GM10248 (cell line): Measurements from ENCODE around the gene RTP2.

Experiments used
- CTCF ChIA-PET: fragments of 300-600 bp; sonication (Branson Sonifier 250); formaldehyde crosslinking; extraction: SDS; loops from one replicate; lab custom pipeline; 2021; ENCODE audit warnings: antibody characterized with exemption; lab: Yijun Ruan, JAX
- POLR2A ChIA-PET: fragments of 350-650 bp; sonication (Branson Sonifier 250); formaldehyde crosslinking; extraction: SDS; loops from one replicate; lab custom pipeline; 2020; ENCODE audit warnings: antibody characterized with exemption; lab: Yijun Ruan, JAX
- DNase-seq: peaks from one replicate; pipeline ENCODE4 v3.0.0; 2012; ENCODE audit errors: extremely low spot score
- CTCF ChIP-seq: IDR thresholded peaks from 2 replicates; pipeline ENCODE4 v1.5.1; 2012; ENCODE audit warnings: mild to moderate bottlenecking, low read depth; ENCODE audit errors: extremely low read depth, missing control alignments, control extremely low read depth

Gene RTP2

GRCh38 chr3:187742351-187743171, 40.2 kb upstream of the RTP2 start:
- no peak for DNase-seq
- CTCF ChIA-PET = interaction anchor here (0.7 to 2.6 kb wide), 5 partner anchors 15 to 1242 kb away, joined by 3 to 33 read pairs (median 4); no protein-coding TSS in a partner anchor
- no peak for TF ChIP-seq CTCF
- POLR2A ChIA-PET = interaction anchor here (0.6 kb wide), 2 partner anchors 159 to 1216 kb away, joined by 3 read pairs; no protein-coding TSS in a partner anchor

- POLR2A ChIA-PET = interaction anchor here (0.6 kb wide), 2 partner anchors 160 to 1217 kb away, joined by 3 read pairs; no protein-coding TSS in a partner anchor
- DNase-seq = no peak
These were observed 39.3 kb upstream of the RTP2 start for GRCh38 chr3:187741403-187742350.

GRCh38 chr3:187740421-187741399, 38.4 kb upstream of the RTP2 start:
- peak; percentile 62 for DNase-seq
- CTCF ChIA-PET = interaction anchor here (0.6 to 11.9 kb wide), 121 partner anchors 8 to 1614 kb away, joined by 3 to 530 read pairs (median 4); partner anchors contain the start of genes RTP2 and RTP4
- POLR2A ChIA-PET = interaction anchor here (0.6 kb wide), 1 partner anchor 1421 kb away, joined by 3 read pairs; no protein-coding TSS in a partner anchor
- peak; percentile 88 for TF ChIP-seq CTCF

More at GRCh38 chr3:187741403-187742350, 39.3 kb upstream of the RTP2 start:
- CTCF ChIA-PET = interaction anchor here (0.6 to 11.9 kb wide), 56 partner anchors 7 to 1614 kb away, joined by 3 to 530 read pairs (median 6); partner anchors contain the start of gene RTP4
- peak; percentile 76 for TF ChIP-seq CTCF

GRCh38 chr3:187739561-187740332, 37.4 kb upstream of the RTP2 start:
- CTCF ChIA-PET = interaction anchor here (0.6 to 11.9 kb wide), 120 partner anchors 9 to 1615 kb away, joined by 3 to 530 read pairs (median 4); partner anchors contain the start of genes RTP2 and RTP4
- peak; percentile 72 for DNase-seq
- peak; percentile 99 for TF ChIP-seq CTCF
- POLR2A ChIA-PET = no interaction called here

GRCh38 chr3:187739094-187739560, 36.8 kb upstream of the RTP2 start:
- CTCF ChIA-PET = interaction anchor here (0.7 to 11.9 kb wide), 59 partner anchors 9 to 1534 kb away, joined by 3 to 530 read pairs (median 5); no protein-coding TSS in a partner anchor
- POLR2A ChIA-PET = no interaction called here
- DNase-seq = no peak

More at GRCh38 chr3:187739094-187739560, 36.8 kb upstream of the RTP2 start:
- TF ChIP-seq CTCF = no peak
